Right atrium auricular region (tissue), 2 donors: ENCODE results near the gene RTKN. TPM values are rescaled to one million over a fixed set of nuclear protein-coding genes. Genes with fewer than 3 reads are reported as not detected.

ENCODE experiments used
- DNase-seq: peaks from one replicate; pipeline ENCODE4 v3.0.0-alpha.2; 2019; ENCODE audit warnings: low spot score
- H3K27ac ChIP-seq, 2 donors: fragments of 200-600 bp; sonication (generic); 1 replicate in 1 of 2; 2 replicates in 1 of 2; pipeline ENCODE4 v1.5.1; 2016 to 2019
- H3K27me3 ChIP-seq, 2 donors: fragments of 200-600 bp; sonication (generic); one replicate each; pipeline versions ENCODE4 v1.5.1 to v1.6.0; 2017 to 2019
- H3K36me3 ChIP-seq: fragments of 200-600 bp; sonication (generic); one replicate; pipeline ENCODE4 v1.5.1; 2016
- H3K4me1 ChIP-seq, 2 donors: fragments of 200-600 bp; sonication (generic); one replicate each; pipeline versions ENCODE4 v1.5.1 to v1.6.0; 2017 to 2019
- H3K4me3 ChIP-seq, 2 donors: fragments of 200-600 bp; sonication (generic); 1 replicate in 1 of 2; 2 replicates in 1 of 2; pipeline ENCODE4 v1.5.1; 2017 to 2019; ENCODE audit warnings: mild to moderate bottlenecking in 1 of 2, moderate library complexity in 1 of 2
- H3K9me3 ChIP-seq, 2 donors: fragments of 200-600 bp; sonication (generic); one replicate each; pipeline ENCODE4 v1.5.1; 2019
- total RNA-seq, 2 donors: library from RNA; depleted of rRNA; stranded (reverse); fragments of >200 nt; gene quantifications; one replicate each; pipeline ENCODE4 v1.1.0, GENCODE V29; 2016
- TF ChIP-seq, protein P1 (sequence below), 2 donors: fragments of 200-600 bp; sonication (generic); IDR thresholded peaks; one replicate each; pipeline ENCODE4 v1.5.1; 2019; ENCODE audit warnings: antibody characterized with exemption in 2 of 2

RTKN gene
- total RNA-seq, 2 donors from 2014 or later: 10.4 to 15.3 TPM

GRCh38 chr2:74375838-74376237, 65.9 kb downstream of the RTKN start:
- Histone ChIP-seq H3K27me3 (no peaks in the 10 kb centered on the region), H3K36me3 (peaks cover 34% of the 10 kb centered on the region), H3K9me3 (no peaks in the 10 kb centered on the region), H3K4me1 (peaks cover 0 to 51% of the 10 kb centered on the region in 2 donors), H3K4me3 (no peak overlapping the region), H3K27ac (no peak overlapping the region)
- DNase-seq: no peak
- TF ChIP-seq, protein P1, sequence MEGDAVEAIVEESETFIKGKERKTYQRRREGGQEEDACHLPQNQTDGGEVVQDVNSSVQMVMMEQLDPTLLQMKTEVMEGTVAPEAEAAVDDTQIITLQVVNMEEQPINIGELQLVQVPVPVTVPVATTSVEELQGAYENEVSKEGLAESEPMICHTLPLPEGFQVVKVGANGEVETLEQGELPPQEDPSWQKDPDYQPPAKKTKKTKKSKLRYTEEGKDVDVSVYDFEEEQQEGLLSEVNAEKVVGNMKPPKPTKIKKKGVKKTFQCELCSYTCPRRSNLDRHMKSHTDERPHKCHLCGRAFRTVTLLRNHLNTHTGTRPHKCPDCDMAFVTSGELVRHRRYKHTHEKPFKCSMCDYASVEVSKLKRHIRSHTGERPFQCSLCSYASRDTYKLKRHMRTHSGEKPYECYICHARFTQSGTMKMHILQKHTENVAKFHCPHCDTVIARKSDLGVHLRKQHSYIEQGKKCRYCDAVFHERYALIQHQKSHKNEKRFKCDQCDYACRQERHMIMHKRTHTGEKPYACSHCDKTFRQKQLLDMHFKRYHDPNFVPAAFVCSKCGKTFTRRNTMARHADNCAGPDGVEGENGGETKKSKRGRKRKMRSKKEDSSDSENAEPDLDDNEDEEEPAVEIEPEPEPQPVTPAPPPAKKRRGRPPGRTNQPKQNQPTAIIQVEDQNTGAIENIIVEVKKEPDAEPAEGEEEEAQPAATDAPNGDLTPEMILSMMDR (IDR thresholded peaks at IDR 0.05): no peak

Other genes with a start within 250 kb of the RTKN start
- gene MTHFD2, start 243.3 kb downstream of the RTKN start, total RNA-seq: 10 to 100 TPM; 12.9 to 15.8 TPM
- gene SLC4A5, start 98.5 kb downstream of the RTKN start, total RNA-seq: 1 to 10 TPM in 1 of 2 donors, under 1 TPM in 1; 0.28 to 1.3 TPM
- gene DCTN1, start 61.6 kb downstream of the RTKN start, total RNA-seq: 100 to 1,000 TPM in 1 of 2 donors, 10 to 100 TPM in 1; 86.5 to 102 TPM
- 1 to 10 TPM in 1 of 2 donors, under 1 TPM in 1; 0.94 to 1.0 TPM for gene C2orf81, start 20.3 kb downstream of the RTKN start, total RNA-seq
- 1 to 10 TPM in 1 of 2 donors, under 1 TPM in 1; 0.67 to 7.5 TPM for gene WDR54, start 20.2 kb downstream of the RTKN start, total RNA-seq
- gene INO80B, start 13.2 kb upstream of the RTKN start, total RNA-seq: 10 to 100 TPM; 10.4 to 14.6 TPM
- gene WBP1, start 16.5 kb upstream of the RTKN start, total RNA-seq: 10 to 100 TPM; 43.0 to 57.4 TPM
- 10 to 100 TPM; 22.6 to 26.1 TPM for gene MOGS, start 23.4 kb upstream of the RTKN start, total RNA-seq
- gene MRPL53, start 30.7 kb upstream of the RTKN start, total RNA-seq: 10 to 100 TPM; 19.8 to 81.4 TPM
- gene CCDC142, start 41.1 kb upstream of the RTKN start, total RNA-seq: 10 to 100 TPM in 1 of 2 donors, 1 to 10 TPM in 1; 3.8 to 13.6 TPM
- gene TTC31, start 41.1 kb upstream of the RTKN start, total RNA-seq: 1 to 10 TPM; 9.1 to 9.6 TPM
- 1 to 10 TPM in 1 of 2 donors, under 1 TPM in 1; 0.83 to 1.0 TPM for gene LBX2, start 57.7 kb upstream of the RTKN start, total RNA-seq
- 10 to 100 TPM; 15.2 to 19.0 TPM for gene PCGF1, start 65.8 kb upstream of the RTKN start, total RNA-seq
- gene TLX2, start 72.5 kb upstream of the RTKN start, total RNA-seq: not detected
- not detected for gene DQX1, start 84.3 kb upstream of the RTKN start, total RNA-seq
- 10 to 100 TPM; 55.2 to 80.9 TPM for gene AUP1, start 87.8 kb upstream of the RTKN start, total RNA-seq
- gene HTRA2, start 88.0 kb upstream of the RTKN start, total RNA-seq: 10 to 100 TPM; 16.0 to 27.3 TPM
- 1 to 10 TPM; 3.2 to 3.9 TPM for gene LOXL3, start 112.0 kb upstream of the RTKN start, total RNA-seq
- 10 to 100 TPM in 1 of 2 donors, 1 to 10 TPM in 1; 4.9 to 10.3 TPM for gene DOK1, start 112.8 kb upstream of the RTKN start, total RNA-seq
- 10 to 100 TPM in 1 of 2 donors, not detected in 1; 10.3 TPM for gene M1AP, start 206.4 kb upstream of the RTKN start, total RNA-seq
- 1 to 10 TPM; 3.0 to 3.9 TPM for gene SEMA4F, start 212.3 kb upstream of the RTKN start, total RNA-seq